Measurements from ENCODE around the gene RHOD. TPM values are rescaled to one million over a fixed set of nuclear protein-coding genes. Genes with fewer than 3 reads are reported as not detected.

RHOD gene
- total and polyA plus RNA-seq, 9 of the 15 experiments (the other 6 are each of a cell fraction or from before 2014, with no cell fraction given): not detected

DNA sequence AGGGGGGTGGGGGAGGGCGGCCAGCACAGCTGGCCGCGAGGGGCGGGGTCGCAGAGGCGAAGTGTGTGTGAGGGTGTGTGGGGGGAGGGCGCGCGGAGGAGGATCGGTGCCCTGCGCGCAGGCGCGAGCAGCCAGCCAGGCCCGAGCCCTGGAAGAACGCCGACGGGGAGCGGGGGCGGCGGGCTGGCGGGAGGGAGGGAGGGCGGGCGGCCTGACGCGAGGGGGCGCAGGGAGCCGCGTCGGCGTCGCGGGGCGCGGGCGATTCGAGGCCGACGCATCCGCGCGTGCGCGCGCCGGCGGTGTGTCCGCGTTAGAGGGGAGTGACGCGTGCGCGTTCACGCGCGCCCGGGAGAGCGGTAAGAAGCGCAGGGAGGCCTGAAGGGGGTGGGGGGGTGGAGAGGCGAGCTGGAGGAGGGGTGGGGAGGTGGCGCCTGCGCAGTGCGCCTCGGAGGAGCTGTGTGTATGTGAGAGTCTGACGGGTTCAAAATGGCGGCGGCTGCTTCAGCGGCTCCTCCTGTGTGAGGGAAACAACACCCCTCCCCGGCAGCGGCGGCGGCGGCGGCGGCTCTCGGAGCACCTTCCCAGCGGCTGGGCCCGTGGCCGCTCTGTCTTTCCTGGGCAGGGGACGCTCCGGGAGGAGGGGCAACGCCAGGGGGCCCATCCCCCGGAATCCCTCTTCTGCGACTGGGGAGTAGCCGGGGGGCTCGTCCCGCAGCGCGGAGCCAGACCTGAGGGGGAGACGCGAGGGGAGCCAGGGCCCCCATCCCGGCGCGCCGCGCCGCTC is 62.3 kb downstream of the RHOD start, which contains the start of gene KDM2A (continued):
- no peak for TF ChIP-seq RBM15 (IDR thresholded peaks at IDR 0.05; ENCODE audit: insufficient read depth, low read length)
- TF ChIP-seq, protein P1, sequence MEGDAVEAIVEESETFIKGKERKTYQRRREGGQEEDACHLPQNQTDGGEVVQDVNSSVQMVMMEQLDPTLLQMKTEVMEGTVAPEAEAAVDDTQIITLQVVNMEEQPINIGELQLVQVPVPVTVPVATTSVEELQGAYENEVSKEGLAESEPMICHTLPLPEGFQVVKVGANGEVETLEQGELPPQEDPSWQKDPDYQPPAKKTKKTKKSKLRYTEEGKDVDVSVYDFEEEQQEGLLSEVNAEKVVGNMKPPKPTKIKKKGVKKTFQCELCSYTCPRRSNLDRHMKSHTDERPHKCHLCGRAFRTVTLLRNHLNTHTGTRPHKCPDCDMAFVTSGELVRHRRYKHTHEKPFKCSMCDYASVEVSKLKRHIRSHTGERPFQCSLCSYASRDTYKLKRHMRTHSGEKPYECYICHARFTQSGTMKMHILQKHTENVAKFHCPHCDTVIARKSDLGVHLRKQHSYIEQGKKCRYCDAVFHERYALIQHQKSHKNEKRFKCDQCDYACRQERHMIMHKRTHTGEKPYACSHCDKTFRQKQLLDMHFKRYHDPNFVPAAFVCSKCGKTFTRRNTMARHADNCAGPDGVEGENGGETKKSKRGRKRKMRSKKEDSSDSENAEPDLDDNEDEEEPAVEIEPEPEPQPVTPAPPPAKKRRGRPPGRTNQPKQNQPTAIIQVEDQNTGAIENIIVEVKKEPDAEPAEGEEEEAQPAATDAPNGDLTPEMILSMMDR (IDR thresholded peaks at IDR 0.05 in 2 of 3, conservative IDR thresholded peaks at IDR 0.05 in 1 of 3; ENCODE audit: insufficient read depth in 2 of 3, low read depth in 1 of 3, low read length in 3 of 3): peak in 1 of 3 experiments; percentile 49; a peak in 2 of 6 replicates
- no peak for TF ChIP-seq NR1H2 (CRISPR knock-in tag; IDR thresholded peaks at IDR 0.05)
- peak; percentile 55 to 76; a peak in 2 of 4 replicates for TF ChIP-seq MAZ (CRISPR knock-in tag; conservative IDR thresholded peaks at IDR 0.05 in 1 of 2, IDR thresholded peaks at IDR 0.05 in 1 of 2)
- TF ChIP-seq FOS (IDR thresholded peaks at IDR 0.05; ENCODE audit: extremely low read depth, insufficient read length): no peak
- TF ChIP-seq JUN (IDR thresholded peaks at IDR 0.05; ENCODE audit: borderline replicate concordance, low read depth, low read length): no peak
- no peak for TF ChIP-seq JUN (CRISPR knock-in tag; IDR thresholded peaks at IDR 0.05; ENCODE audit: borderline replicate concordance)
- peak; percentile 60; the same call in 1 of the 2 replicates for TF ChIP-seq ATF1 (CRISPR knock-in tag; IDR thresholded peaks at IDR 0.05)
- no peak for TF ChIP-seq ATF1 (tag; IDR thresholded peaks at IDR 0.05)
- TF ChIP-seq, protein P2, sequence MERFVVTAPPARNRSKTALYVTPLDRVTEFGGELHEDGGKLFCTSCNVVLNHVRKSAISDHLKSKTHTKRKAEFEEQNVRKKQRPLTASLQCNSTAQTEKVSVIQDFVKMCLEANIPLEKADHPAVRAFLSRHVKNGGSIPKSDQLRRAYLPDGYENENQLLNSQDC (CRISPR knock-in tag; IDR thresholded peaks at IDR 0.05): peak; percentile 58; the same call in 1 of the 2 replicates
- TF ChIP-seq, protein P3, sequence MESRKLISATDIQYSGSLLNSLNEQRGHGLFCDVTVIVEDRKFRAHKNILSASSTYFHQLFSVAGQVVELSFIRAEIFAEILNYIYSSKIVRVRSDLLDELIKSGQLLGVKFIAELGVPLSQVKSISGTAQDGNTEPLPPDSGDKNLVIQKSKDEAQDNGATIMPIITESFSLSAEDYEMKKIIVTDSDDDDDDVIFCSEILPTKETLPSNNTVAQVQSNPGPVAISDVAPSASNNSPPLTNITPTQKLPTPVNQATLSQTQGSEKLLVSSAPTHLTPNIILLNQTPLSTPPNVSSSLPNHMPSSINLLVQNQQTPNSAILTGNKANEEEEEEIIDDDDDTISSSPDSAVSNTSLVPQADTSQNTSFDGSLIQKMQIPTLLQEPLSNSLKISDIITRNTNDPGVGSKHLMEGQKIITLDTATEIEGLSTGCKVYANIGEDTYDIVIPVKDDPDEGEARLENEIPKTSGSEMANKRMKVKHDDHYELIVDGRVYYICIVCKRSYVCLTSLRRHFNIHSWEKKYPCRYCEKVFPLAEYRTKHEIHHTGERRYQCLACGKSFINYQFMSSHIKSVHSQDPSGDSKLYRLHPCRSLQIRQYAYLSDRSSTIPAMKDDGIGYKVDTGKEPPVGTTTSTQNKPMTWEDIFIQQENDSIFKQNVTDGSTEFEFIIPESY (CRISPR knock-in tag; IDR thresholded peaks at IDR 0.05): no peak; the same call in 1 of the 2 replicates
- no peak for TF ChIP-seq SMAD1 (IDR thresholded peaks at IDR 0.05; ENCODE audit: low read depth, low read length, partially characterized antibody)
- TF ChIP-seq, protein P4, sequence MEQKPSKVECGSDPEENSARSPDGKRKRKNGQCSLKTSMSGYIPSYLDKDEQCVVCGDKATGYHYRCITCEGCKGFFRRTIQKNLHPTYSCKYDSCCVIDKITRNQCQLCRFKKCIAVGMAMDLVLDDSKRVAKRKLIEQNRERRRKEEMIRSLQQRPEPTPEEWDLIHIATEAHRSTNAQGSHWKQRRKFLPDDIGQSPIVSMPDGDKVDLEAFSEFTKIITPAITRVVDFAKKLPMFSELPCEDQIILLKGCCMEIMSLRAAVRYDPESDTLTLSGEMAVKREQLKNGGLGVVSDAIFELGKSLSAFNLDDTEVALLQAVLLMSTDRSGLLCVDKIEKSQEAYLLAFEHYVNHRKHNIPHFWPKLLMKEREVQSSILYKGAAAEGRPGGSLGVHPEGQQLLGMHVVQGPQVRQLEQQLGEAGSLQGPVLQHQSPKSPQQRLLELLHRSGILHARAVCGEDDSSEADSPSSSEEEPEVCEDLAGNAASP (IDR thresholded peaks at IDR 0.05): no peak
- TF ChIP-seq ZNF696 (CRISPR knock-in tag; conservative IDR thresholded peaks at IDR 0.05): no peak
- no peak for TF ChIP-seq KLF16 (IDR thresholded peaks at IDR 0.05)
- peak; percentile 81 for TF ChIP-seq TAF9B (IDR thresholded peaks at IDR 0.05; ENCODE audit: partially characterized antibody)
- TF ChIP-seq CBFA2T3 (IDR thresholded peaks at IDR 0.05): no peak
- TF ChIP-seq ZNF232 (CRISPR knock-in tag; IDR thresholded peaks at IDR 0.05): no peak
- TF ChIP-seq, protein P5, sequence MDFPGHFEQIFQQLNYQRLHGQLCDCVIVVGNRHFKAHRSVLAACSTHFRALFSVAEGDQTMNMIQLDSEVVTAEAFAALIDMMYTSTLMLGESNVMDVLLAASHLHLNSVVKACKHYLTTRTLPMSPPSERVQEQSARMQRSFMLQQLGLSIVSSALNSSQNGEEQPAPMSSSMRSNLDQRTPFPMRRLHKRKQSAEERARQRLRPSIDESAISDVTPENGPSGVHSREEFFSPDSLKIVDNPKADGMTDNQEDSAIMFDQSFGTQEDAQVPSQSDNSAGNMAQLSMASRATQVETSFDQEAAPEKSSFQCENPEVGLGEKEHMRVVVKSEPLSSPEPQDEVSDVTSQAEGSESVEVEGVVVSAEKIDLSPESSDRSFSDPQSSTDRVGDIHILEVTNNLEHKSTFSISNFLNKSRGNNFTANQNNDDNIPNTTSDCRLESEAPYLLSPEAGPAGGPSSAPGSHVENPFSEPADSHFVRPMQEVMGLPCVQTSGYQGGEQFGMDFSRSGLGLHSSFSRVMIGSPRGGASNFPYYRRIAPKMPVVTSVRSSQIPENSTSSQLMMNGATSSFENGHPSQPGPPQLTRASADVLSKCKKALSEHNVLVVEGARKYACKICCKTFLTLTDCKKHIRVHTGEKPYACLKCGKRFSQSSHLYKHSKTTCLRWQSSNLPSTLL (IDR thresholded peaks at IDR 0.05): no peak
- no peak for TF ChIP-seq MTA2 (IDR thresholded peaks at IDR 0.05; ENCODE audit: low read depth)
- no peak for TF ChIP-seq TFAM (CRISPR knock-in tag; conservative IDR thresholded peaks at IDR 0.05)
- TF ChIP-seq SMAD4 (CRISPR knock-in tag; conservative IDR thresholded peaks at IDR 0.05): peak; percentile 52; the same call in 1 of the 2 replicates

All from K562 (cell line).